Stimulated activated CD8-positive, alpha-beta memory T cell treated with anti-CD3 and anti-CD28 coated beads, Interleukin-7, amount 100 ng/mL, for 1 hour (primary cell): ENCODE data around the gene ALAS1.

Experiments
- DNase-seq, 2 donors: peaks; one replicate each; pipeline ENCODE4 v3.0.0-alpha.2; 2020; ENCODE audit warnings: low read depth in 2 of 2

ALAS1 gene

DNA sequence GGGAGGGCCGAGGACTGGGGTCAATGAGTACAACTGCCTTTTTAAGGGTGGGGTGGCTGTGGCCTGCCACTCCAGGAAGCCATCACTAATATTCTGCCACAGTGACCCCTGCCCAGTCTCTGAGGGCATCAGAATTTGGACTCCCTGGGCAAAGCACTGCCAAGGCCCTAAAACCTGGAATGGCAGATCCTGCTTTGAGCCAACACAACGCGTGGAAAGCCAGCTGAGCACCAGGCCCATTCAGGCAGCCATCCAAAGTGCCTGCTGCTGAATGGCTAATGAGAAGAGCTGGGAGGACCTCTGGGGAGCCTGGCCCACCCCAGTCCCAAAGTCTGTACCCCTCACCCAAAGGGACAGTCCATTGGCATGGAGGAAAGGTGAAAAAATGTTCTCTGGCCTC, 36.0 kb downstream of the ALAS1 start:
- no peak for DNase-seq

DNA sequence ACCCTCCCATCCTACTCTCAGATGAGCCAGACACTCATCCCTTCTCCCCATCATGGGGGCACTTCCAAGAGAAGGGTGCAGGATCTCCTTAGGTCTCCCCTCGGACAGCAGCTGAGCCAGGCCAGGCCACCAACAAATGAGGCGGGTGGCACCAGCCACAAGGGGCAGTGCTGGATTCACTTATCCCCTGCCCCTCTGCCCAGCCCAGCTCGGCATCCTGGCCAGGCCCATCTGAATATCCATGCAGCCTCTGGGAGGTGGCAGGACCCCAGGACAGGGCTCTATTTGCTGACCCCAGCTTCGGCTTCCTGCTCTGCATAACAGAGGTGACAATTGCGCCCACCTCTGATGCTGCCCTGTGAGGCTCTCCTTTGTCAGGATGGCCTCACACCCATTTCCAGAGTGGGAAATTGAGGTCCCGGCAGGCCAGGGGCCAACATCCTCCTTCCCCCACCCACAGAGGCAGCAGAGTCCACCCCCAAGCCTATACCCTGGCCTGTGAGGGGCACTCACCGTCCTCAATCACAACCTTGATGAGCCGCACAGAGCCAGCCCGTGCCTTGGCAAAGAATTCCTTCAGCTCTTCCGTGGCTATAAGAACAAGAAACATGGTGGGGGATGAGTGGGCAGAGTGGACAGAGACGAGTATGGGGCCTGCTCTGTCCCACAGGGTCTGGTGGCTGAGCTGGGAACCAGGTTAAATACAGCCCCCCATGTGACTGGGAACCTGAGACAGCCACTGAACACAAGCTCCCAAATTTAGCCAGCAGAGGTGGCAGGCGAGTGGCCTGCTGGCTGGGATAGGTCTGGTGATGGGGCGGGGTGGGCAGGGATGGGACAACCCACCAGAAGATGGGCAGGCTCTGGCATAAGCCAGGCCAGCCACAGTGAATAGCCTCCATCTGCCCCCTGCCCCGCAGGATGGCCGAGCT, 36.8 kb downstream of the ALAS1 start:
- DNase-seq, result no peak

- DNase-seq, result no peak
Measured at GRCh38 chr3:52236424-52236886, 38.5 kb downstream of the ALAS1 start.

- no peak for DNase-seq
Measured at GRCh38 chr3:52237006-52237656, 39.2 kb downstream of the ALAS1 start.

DNA sequence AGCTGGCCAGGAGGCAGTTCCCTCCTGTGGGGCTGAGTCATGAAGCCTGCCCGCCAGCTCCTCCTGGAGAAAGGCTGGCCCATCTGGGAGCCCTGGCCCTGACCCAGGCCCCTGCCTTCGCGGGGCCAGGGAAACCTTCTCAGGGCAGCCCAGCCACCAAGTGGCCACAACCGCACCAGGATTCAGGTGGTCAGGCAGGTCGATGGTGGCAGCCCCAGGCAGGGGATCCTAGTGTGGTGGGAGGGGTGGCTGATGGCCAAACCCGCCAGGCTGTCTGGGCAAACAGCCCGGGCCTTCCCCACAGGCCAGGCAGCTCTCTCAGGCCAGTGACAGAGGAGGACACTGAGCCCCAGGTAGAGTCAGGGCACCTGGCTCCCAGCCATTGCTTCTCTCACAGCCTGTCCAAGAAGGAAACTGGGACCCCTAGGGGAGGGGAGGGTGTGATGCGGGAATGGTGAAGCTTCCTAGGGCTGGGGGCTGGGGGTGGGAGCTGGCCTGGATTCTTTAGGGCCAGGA, 39.8 kb downstream of the ALAS1 start:
- no peak for DNase-seq

GRCh38 chr3:52238193-52238760, 40.3 kb downstream of the ALAS1 start:
- no peak for DNase-seq

GRCh38 chr3:52238761-52239701, 41.1 kb downstream of the ALAS1 start, which contains the start of gene TWF2:
TSS of gene TWF2 (minus strand) at chr3:52239158. CDS start at chr3:52239016, 142 bp downstream.
- DNase-seq, result peak; percentile 66 to 69

GRCh38 chr3:52240059-52240885, 42.3 kb downstream of the ALAS1 start:
- DNase-seq, result no peak

- no peak for DNase-seq
Measured at GRCh38 chr3:52240886-52241370, 43.0 kb downstream of the ALAS1 start.

DNA sequence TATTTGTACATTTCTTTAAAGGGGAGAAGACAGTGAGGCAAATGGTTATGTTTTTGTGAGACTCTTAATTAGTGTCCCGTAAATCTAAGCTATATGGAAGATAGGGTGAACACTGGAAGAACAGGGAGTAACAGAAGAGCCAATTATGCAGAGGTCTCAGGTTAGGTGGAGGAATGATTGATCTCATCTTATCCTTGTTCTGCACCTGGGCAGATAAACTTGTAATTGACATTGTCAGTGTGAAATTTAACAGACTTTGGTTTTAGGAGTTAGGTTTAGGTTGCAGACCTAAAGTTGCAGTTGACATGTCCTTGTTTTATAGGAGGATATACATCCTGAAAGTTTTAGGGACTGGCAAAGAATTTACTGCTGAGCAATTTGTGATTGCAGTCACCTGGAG, 44.1 kb downstream of the ALAS1 start:
- no peak for DNase-seq

DNA sequence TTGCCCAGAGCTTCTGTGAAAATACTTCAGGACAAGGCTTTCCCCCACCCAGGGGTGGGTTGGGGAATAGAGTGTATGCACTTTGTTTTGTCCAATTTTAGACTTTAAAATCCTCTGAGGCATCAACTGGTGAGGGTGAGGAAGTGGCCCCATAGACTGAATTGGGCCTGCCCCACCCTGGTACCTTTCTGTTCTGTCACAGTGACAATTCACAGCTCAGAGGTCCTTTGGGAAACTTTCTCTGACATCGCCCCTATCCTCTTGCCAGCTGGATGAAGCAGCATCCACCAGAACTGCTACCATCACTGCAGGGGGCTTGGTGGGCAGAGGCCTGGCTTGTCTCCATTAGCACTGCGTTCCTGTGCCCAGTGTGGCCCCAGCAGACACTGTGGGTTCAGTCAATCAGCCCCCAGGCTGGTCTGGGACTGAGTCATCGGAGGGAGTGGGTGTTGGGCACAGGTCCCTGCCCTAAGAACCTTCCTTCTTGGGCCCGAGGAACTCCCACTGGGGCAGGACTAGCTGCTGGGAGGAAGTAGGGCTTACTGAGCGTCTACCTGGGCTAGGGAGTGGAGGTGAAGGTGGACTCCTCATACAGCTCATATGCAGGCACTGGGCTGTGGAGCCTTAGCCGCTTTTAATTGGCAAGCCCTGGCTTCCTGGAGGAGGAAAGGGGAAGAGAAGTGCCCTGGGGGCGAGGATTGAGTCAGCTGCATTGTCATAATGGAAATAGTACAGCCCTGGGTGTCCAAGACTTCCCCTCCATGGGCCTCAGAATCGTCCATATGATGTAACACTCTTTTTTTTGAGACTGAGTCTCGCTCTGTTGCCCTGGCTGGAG, 46.0 kb downstream of the ALAS1 start:
- no peak for DNase-seq

GRCh38 chr3:52245322-52246263, 47.6 kb downstream of the ALAS1 start, which contains the start of gene PPM1M:
TSS of gene PPM1M (plus strand) at chr3:52245759. CDS start at chr3:52245825, 66 bp downstream.
- DNase-seq, result no peak

GRCh38 chr3:52246264-52246620, 48.3 kb downstream of the ALAS1 start:
- DNase-seq, result no peak

DNA sequence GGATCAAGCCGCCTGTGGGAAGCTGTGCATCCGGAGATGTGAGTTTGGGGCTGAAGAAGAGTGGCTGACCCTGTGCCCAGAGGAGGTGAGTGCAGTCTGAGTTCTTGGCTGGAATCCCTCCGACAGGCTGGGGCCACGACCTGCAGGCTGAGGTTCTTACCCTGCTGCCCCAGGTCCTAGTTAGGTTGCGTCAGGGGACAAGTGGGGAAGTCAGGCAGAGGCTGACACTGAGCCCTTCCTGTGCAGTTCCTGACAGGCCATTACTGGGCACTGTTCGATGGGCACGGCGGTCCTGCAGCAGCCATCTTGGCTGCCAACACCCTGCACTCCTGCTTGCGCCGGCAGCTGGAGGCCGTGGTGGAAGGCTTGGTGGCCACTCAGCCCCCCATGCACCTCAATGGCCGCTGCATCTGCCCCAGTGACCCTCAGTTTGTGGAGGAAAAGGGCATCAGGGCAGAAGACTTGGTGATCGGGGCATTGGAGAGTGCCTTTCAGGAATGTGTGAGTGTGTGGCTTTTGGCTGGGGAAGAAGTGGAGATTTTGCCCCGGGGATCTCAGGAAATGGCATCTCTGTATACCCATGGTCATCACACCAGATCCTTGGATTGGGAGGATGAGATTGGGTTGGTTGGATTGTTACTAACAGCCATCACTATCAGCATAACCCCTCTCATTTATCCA, 48.9 kb downstream of the ALAS1 start:
- no peak for DNase-seq

GRCh38 chr3:52247409-52248164, 49.6 kb downstream of the ALAS1 start:
- no peak for DNase-seq

GRCh38 chr3:52248165-52248541, 50.2 kb downstream of the ALAS1 start:
- DNase-seq, result no peak
